GM19328 (cell line): ENCODE results near the gene SLC9A9.
"Not testable (repeated sequence)": the region's sequence is repeated elsewhere in the genome, so short reads cannot be mapped to it uniquely, and the experiment has no call there.

Source experiments
- ATAC-seq: cut with Tn5 transposase; IDR thresholded peaks from one replicate; pipeline ENCODE4 v1.9.1; 2021; ENCODE audit warnings: mild to moderate bottlenecking, moderate library complexity; ENCODE audit not compliant: unreplicated experiment

Gene SLC9A9

GRCh38 chr3:143699424-143699823, 148.8 kb downstream of the SLC9A9 start:
- no peak for ATAC-seq

- ATAC-seq: no peak
Measured at GRCh38 chr3:143698682-143699303, 149.5 kb downstream of the SLC9A9 start.

GRCh38 chr3:143697975-143698374, 150.3 kb downstream of the SLC9A9 start:
- no peak for ATAC-seq

GRCh38 chr3:143695333-143695732, 152.9 kb downstream of the SLC9A9 start:
- not testable (repeated sequence) for ATAC-seq

GRCh38 chr3:143693506-143693905, 154.8 kb downstream of the SLC9A9 start:
- ATAC-seq: no peak

GRCh38 chr3:143686638-143687197, 161.6 kb downstream of the SLC9A9 start:
- ATAC-seq: no peak

- no peak for ATAC-seq
Measured at GRCh38 chr3:143685491-143685890, 162.8 kb downstream of the SLC9A9 start.

GRCh38 chr3:143677430-143677829, 170.8 kb downstream of the SLC9A9 start:
- ATAC-seq: no peak

GRCh38 chr3:143676747-143677146, 171.5 kb downstream of the SLC9A9 start:
- ATAC-seq: no peak

- no peak for ATAC-seq
Measured at GRCh38 chr3:143676021-143676420, 172.2 kb downstream of the SLC9A9 start.

- no peak for ATAC-seq
Measured at GRCh38 chr3:143674100-143674968, 173.9 kb downstream of the SLC9A9 start.

GRCh38 chr3:143672396-143673165, 175.7 kb downstream of the SLC9A9 start:
- no peak for ATAC-seq

- no peak for ATAC-seq
Measured at GRCh38 chr3:143671626-143672025, 176.6 kb downstream of the SLC9A9 start.

- peak; percentile 85 for ATAC-seq
Measured at GRCh38 chr3:143668924-143669790, 179.1 kb downstream of the SLC9A9 start.

- ATAC-seq: no peak
Measured at GRCh38 chr3:143668385-143668784, 179.9 kb downstream of the SLC9A9 start.

- no peak for ATAC-seq
Measured at GRCh38 chr3:143661677-143662076, 186.6 kb downstream of the SLC9A9 start.

GRCh38 chr3:143658861-143659260, 189.4 kb downstream of the SLC9A9 start:
- ATAC-seq: no peak

- ATAC-seq: no peak
Measured at GRCh38 chr3:143658116-143658515, 190.2 kb downstream of the SLC9A9 start.

- no peak for ATAC-seq
Measured at GRCh38 chr3:143657391-143657790, 190.9 kb downstream of the SLC9A9 start.

- no peak for ATAC-seq
Measured at GRCh38 chr3:143654906-143655305, 193.4 kb downstream of the SLC9A9 start.
